ENCODE measurements around the gene MYO6.
"Not testable (repeated sequence)": the region's sequence is repeated elsewhere in the genome, so short reads cannot be mapped to it uniquely, and the experiment has no call there.

DNA sequence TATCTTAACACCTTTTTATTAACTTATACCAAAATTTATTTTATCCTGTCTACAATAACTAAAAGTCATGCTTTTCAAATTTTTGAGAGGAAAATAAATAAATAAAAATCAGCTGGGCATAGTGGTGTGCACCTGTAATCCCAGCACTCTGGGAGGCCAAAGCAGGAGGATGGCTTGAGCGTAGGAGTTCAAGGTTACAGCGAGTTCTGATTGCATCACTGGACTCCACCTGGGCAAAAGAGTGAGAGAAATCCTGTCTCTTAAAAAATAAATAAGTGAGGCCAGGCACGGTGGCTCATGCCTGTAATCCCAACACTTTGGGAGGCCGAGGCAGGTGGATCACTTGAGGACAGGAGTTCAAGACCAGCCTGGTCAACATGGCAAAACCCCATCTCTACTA, 40.7 kb upstream of the MYO6 start:
- not testable (repeated sequence) for TF ChIP-seq TAF1 (IDR thresholded peaks at IDR 0.05; ENCODE audit: borderline replicate concordance, low read depth, low read length); POLR2A (IDR thresholded peaks at IDR 0.05; ENCODE audit: low read depth, low read length); POLR2AphosphoS5 (IDR thresholded peaks at IDR 0.05; ENCODE audit: low read depth, low read length)

All from GM12892 (cell line).